Activated naive CD8-positive, alpha-beta T cell treated with anti-CD3 and anti-CD28 coated beads for 36 hours (primary cell): ENCODE data around the gene LRRC8A. TPM values are rescaled to one million over a fixed set of nuclear protein-coding genes. Genes with fewer than 3 reads are reported as not detected.

Experiments
- DNase-seq: peaks from one replicate; pipeline ENCODE4 v3.0.0; 2021
- H3K27ac Mint-ChIP-seq: one replicate; pipeline ENCODE4 v1.8.0; 2022; ENCODE audit warnings: mild to moderate bottlenecking, moderate library complexity, mixed read lengths
- H3K27me3 Mint-ChIP-seq: one replicate; pipeline ENCODE4 v1.8.0; 2022; ENCODE audit warnings: mild to moderate bottlenecking, mixed read lengths
- H3K36me3 Mint-ChIP-seq: one replicate; pipeline ENCODE4 v1.8.0; 2021; ENCODE audit warnings: mild to moderate bottlenecking, mixed read lengths
- H3K4me1 Mint-ChIP-seq: one replicate; pipeline ENCODE4 v1.8.0; 2021; ENCODE audit warnings: mixed read lengths
- H3K4me3 Mint-ChIP-seq: one replicate; pipeline ENCODE4 v1.8.0; 2022; ENCODE audit warnings: mild to moderate bottlenecking, moderate library complexity, mixed read lengths
- H3K9me3 Mint-ChIP-seq: one replicate; pipeline ENCODE4 v1.8.0; 2022; ENCODE audit warnings: mixed read lengths
- total RNA-seq, 2 experiments: library from RNA; stranded (reverse); gene quantifications; one replicate each; pipeline ENCODE4 v1.2.3, GENCODE V29; 2021

The LRRC8A gene
- total RNA-seq, 2 experiments from 2014 or later = 19.9 to 20.3 TPM

DNA sequence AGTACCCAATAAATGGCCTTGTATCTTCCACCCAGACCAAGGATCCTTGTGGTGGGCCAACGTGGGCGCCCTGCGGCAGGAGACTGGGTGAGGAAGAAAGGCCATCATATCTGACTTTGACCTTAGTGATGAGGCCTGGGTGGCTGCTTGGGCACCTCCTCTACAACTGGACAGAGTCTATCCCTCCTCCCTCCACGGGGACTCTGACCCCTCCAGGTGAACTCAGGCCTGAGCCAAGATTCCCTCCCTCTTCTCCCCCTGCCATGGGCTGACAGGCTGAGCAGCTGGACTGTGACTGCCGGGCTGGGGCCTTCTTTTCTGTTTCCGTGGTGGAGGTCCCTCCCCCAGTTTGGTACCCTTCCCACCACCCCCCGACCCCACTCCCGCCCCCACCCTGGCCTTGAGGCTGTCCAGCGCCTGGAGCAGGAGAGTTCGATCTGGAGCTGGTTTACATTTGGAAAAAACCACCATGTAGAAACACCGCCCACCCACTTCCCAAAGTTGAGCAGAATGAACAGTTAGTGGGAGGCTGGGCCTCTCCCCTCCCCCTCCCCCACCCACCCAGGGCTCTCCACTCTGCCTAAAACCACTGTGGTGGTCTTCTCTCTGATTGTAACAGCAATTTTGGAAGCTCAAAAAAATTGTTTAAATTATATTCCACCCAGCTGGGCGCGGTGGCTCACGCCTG is 37.6 kb downstream of the LRRC8A start:
- DNase-seq = no peak
- no peaks in the 10 kb centered on the region for H3K27me3 Mint-ChIP-seq
- H3K27ac Mint-ChIP-seq = no peak overlapping the region
- H3K36me3 Mint-ChIP-seq = no peaks in the 10 kb centered on the region
- no peaks in the 10 kb centered on the region for H3K9me3 Mint-ChIP-seq
- H3K4me3 Mint-ChIP-seq = no peak overlapping the region
- H3K4me1 Mint-ChIP-seq = peaks cover 6% of the 10 kb centered on the region

DNA sequence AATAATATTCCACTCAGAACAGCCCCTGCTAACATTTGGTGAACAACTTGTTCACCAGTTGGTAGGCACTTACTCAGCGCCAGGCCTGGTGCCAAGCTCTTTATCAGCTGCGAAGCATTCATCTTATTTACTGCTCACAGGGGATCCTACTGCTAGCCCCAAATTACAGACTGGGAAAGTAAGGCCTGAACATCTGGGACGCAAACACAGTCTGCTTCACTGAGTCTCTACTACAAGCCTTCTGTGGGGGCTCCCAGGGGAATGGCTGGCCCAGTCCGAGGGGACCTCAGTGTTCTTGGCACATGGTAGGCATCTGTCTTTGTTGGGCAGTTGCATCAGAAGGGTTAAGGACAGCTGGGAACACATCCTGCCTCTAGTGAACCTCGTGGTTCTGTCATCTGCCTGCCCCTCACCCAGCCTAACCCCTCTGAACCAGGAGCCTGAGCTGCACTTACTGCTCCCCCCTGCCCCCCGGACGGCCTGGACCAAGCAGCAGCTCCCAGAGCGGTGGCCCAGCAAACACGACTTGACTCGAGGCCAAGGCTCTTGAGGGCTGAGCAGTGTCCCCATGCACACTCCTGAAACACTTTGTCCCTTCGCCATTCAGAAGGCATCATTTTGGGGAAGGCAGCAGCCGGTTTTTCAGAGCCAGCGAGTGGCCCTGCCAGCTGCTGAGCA is 38.6 kb downstream of the LRRC8A start, which contains the start of gene PHYHD1:
Gene PHYHD1 (plus strand): TSS at position 602 of the 678 bp plus-strand sequence. CDS start 1,342 bp downstream, outside the sequence.
- no peak for DNase-seq
- Mint-ChIP-seq H3K4me1 (peaks cover 5% of the 10 kb centered on the region), H3K27me3 (no peaks in the 10 kb centered on the region), H3K4me3 (peak within 1 kb of the TSS; percentile 42), H3K9me3 (no peaks in the 10 kb centered on the region), H3K27ac (peak within 1 kb of the TSS; percentile 46), H3K36me3 (no peaks in the 10 kb centered on the region)

DNA sequence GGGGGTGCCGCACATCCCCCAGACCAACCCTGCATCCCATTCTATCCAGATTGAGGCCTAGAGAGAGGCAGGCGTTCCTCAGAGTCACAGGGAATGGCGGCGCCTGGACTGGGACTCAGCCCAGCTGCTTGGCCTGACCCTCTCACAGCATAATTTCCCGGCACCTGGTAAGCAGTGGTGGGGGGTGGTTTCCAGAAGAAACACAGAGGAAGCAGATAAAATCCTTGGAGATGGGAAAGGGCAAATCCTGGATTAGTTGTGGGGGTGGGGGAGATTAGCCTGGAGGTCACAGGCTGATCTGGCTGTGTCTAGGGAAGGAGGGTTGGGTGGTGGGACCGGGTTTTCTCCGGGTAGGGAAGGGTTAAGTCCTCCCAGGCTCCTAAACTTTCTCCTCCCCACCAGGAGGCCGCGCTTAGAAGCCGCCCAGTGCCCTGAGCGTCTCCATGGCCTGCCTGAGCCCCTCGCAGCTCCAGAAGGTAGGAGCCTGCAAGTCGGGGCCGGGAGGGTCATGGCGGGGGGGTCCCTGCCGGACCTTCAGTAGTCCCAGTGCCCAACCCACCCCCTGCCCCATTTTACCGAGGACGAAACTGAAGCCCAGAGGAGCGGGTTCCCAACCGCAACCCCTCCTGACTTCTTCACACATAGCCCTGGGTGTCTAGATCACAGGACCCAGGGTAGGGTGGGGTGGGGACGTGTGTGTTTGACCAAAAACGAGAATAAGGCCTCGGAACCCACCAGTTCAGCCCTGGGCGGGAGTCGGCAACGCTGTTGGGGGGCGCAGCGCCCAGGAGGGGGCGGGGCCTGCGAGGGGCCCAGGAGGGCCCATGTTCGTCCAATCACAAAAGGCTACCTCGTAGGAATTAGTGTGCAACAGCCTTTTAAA is 40.2 kb downstream of the LRRC8A start:
- Mint-ChIP-seq H3K4me3 (peak overlapping the region; percentile 42), H3K9me3 (no peaks in the 10 kb centered on the region), H3K27me3 (no peaks in the 10 kb centered on the region), H3K4me1 (peaks cover 9% of the 10 kb centered on the region), H3K36me3 (no peaks in the 10 kb centered on the region), H3K27ac (no peak overlapping the region)
- DNase-seq = peak; percentile 57

DNA sequence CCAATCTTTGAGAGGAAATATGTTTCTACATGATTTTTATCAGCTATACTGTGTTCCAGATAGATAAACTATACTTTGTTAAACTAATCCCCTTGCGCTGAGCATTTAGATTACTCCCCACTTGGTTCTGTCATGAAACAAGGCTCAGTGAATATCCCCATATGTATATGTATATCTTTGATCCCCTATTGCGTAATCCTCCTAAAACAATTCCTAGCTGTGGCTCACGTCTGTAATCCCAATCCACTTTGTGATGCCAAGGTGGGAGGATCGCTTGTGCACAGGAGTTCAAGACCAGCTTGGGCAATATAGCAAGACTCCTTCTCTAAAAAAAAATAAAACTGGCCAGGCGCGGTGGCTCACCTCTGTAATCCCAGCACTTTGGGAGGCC is 41.6 kb downstream of the LRRC8A start:
- Mint-ChIP-seq H3K27ac (no peak overlapping the region), H3K27me3 (no peaks in the 10 kb centered on the region), H3K4me3 (no peak overlapping the region), H3K9me3 (no peaks in the 10 kb centered on the region), H3K4me1 (peaks cover 13% of the 10 kb centered on the region), H3K36me3 (no peaks in the 10 kb centered on the region)
- DNase-seq = no peak

DNA sequence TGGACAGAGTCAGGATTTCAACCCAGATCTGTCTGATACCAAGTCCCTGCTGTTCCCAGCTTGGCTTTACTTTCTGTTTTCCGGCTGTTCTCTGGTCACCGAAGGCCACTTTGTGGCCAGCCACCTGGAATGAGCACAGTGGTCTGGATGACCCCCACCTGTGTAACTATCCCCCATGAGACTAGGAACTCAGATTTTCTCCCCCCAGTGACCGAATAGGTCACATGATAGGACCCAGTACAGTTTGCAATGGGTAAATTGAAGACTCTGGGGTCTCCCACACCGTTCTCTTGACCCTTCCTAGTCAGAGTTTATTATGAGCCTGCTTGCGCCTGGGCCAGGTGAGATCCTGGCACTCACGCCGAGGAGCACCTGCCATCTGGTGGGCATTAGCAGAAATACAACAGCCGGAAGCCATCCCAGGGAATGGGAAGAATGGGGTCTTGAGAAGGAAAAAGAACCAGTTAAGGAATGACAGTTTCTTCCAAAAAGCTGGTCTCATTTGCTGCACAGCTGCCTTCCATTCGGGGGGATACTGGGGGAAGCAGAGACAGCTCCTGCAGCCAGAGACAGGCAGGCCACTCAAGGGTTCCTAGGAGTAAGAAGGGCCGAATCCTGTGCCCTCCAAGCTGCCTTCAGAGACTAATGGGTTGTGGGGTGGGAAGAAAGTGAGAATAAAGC is 45.9 kb downstream of the LRRC8A start:
- Mint-ChIP-seq H3K27me3 (no peaks in the 10 kb centered on the region), H3K27ac (no peak overlapping the region), H3K4me1 (peaks cover 7% of the 10 kb centered on the region), H3K9me3 (no peaks in the 10 kb centered on the region), H3K36me3 (no peaks in the 10 kb centered on the region), H3K4me3 (no peak overlapping the region)
- DNase-seq = peak; percentile 28

DNA sequence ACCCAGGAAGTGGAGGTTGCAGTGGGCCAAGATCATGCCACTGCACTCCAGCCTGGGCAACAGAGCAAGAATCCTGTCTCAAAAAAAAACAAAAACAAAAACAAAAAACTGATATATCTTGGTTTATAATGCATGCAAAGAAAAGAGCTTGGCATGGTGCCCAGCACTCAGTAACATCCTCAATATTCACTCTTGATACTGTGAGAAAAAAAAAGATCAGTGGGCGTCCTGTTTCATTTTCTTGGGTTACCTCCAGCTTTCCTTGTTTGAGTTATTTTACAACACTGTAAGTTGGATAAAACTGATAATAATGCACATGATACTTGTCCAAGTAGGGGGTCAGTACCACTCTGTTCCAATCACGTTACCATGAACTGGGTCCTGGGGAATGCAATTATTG is 46.7 kb downstream of the LRRC8A start:
- Mint-ChIP-seq H3K9me3 (no peaks in the 10 kb centered on the region), H3K27ac (no peak overlapping the region), H3K4me3 (no peak overlapping the region), H3K27me3 (no peaks in the 10 kb centered on the region), H3K36me3 (no peaks in the 10 kb centered on the region), H3K4me1 (peaks cover 7% of the 10 kb centered on the region)
- DNase-seq = no peak

DNA sequence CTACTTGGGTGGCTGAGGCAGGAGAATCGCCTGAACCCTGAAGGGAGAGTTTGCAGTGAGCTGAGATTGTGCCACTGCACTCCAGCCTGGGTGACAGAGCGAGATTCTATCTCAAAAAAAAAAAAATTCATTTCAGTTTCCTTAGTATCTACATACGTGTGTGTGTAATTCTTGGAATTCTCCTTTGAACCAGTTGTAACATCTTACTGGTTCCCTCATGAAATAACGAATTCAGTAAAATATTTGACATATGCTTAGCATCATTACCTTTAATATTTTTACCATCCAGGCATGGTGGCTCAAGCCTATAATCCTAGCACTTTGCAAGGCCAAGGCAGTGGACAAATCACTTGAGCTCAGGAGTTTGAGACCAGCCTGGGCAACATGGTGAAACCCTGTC is 47.6 kb downstream of the LRRC8A start:
- no peaks in the 10 kb centered on the region for H3K9me3 Mint-ChIP-seq
- H3K27ac Mint-ChIP-seq = no peak overlapping the region
- no peak for DNase-seq
- no peaks in the 10 kb centered on the region for H3K27me3 Mint-ChIP-seq
- H3K4me3 Mint-ChIP-seq = no peak overlapping the region
- H3K4me1 Mint-ChIP-seq = peaks cover 7% of the 10 kb centered on the region
- no peaks in the 10 kb centered on the region for H3K36me3 Mint-ChIP-seq

DNA sequence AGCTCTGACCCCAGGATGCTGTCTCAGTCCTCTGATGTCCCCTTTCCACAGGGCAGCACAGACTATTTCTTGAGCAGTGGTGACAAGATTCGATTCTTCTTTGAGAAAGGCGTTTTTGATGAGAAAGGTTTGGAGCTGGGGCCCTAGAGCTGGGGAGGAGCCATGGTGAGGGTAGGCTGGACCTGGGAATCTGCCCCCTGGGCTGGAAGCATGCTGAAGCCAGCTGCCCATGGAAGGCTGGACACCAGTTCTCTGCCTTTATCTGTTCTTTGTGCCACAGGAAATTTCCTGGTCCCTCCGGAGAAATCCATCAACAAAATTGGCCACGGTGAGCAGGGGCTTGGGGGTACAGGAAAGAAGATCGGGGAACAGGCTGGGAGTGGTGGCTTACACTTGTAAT is 51.8 kb downstream of the LRRC8A start:
- no peak overlapping the region for H3K4me3 Mint-ChIP-seq
- no peaks in the 10 kb centered on the region for H3K27me3 Mint-ChIP-seq
- H3K27ac Mint-ChIP-seq = no peak overlapping the region
- H3K9me3 Mint-ChIP-seq = no peaks in the 10 kb centered on the region
- H3K4me1 Mint-ChIP-seq = no peaks in the 10 kb centered on the region
- DNase-seq = no peak
- no peaks in the 10 kb centered on the region for H3K36me3 Mint-ChIP-seq

DNA sequence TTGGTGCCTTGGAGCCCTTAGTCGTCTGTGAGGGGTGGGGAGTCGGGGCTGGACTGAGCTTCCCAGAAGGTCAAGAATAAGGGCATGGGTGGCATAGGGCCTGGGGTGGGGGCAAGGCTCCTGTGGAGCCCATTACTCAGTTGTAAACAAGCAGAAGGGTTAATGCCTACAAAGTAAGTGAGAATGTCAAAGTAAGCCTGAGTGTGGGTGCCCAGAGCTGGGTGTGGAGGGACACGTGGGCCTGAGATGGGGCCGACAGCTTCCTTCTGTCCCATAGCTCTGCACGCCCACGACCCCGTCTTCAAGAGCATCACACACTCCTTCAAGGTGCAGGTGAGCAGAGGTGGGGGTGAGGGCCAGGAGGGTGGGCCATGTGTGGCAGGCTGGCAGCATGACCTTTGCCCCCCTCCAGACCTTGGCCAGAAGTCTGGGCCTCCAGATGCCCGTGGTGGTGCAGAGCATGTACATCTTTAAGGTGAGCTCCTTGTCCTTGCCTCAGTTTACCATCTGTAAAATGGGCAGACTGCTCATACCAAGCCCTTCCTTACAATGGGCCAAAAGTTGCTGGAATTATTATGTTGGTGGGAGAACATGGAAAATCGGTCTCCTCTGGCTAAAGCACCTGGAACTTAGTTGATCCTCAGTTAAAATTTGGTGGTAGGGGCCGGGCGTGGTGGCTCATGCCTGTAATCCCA is 54.4 kb downstream of the LRRC8A start:
- Mint-ChIP-seq H3K4me3 (no peak overlapping the region), H3K4me1 (no peaks in the 10 kb centered on the region), H3K9me3 (no peaks in the 10 kb centered on the region), H3K27me3 (no peaks in the 10 kb centered on the region), H3K27ac (no peak overlapping the region), H3K36me3 (no peaks in the 10 kb centered on the region)
- no peak for DNase-seq

DNA sequence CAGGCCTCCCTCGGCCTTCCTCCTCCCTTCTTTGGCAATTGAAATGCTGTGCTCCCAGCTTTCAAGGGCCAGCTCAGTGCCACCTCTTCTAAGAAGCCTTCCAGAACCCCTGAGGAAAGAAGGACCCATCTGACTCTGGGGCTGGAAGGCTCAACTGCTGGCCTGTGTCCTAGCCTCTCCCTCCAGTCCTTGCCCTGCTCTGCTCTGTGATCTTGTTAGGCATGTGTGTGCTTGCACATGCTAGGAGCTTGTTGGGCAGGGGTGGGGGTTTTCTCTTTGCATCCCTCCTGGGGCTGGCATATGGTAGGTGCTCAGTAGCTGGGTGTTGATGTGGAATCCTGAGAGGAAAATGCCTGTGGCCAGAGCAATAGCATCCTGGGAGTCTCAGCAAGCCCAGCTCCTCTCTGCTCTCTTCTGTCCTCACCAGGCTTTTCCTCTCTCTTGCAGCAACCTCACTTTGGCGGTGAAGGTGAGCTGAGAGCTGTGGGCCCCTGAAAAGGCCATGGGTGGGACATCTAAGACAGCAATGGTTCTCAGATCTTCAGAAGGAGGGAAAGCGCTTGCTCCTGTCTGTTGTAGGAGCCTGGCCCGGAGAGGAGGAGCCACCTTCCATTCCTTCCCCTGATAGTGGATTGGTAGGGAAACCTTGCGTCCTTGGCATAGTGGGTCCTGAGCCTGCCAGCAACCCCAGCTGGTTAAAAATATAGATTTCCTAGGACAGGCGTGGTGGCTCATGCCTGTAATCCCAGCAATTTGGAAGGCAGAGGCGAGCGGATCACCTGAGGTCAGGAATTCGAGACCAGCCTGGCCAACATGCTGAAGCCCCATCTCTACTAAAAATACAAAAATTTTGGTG is 55.6 kb downstream of the LRRC8A start:
- H3K4me1 Mint-ChIP-seq = no peaks in the 10 kb centered on the region
- no peaks in the 10 kb centered on the region for H3K27me3 Mint-ChIP-seq
- H3K9me3 Mint-ChIP-seq = no peaks in the 10 kb centered on the region
- no peak for DNase-seq
- H3K4me3 Mint-ChIP-seq = no peak overlapping the region
- no peaks in the 10 kb centered on the region for H3K36me3 Mint-ChIP-seq
- H3K27ac Mint-ChIP-seq = no peak overlapping the region

DNA sequence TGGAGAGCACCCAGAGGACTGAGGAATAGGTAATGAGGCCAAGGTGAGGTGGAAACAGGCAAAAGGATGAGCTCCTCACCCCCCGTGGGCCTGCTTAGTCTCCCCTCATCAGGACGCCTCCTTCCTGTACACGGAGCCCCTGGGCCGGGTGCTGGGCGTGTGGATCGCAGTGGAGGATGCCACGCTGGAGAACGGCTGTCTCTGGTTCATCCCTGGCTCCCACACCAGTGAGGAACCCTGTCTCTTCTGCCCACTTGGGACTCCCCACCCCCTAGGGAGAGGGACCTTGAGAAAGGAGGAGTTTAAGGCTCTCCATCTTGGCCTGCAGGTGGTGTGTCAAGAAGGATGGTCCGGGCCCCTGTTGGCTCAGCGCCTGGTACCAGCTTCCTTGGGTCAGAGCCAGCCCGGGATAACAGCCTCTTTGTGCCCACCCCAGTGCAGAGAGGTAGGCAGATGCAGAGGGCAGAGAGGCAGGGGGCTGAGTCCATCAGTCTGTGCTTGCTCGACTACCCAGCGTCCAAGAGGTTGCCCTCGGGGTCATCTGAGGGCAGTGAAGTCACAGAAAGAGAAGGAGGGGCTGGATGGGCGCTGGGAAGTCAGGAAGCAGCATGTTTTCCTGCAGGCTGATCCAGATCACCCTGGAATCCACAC is 58.5 kb downstream of the LRRC8A start:
- Mint-ChIP-seq H3K27ac (no peak overlapping the region), H3K36me3 (peaks cover 2% of the 10 kb centered on the region), H3K4me3 (no peak overlapping the region), H3K9me3 (no peaks in the 10 kb centered on the region), H3K27me3 (no peaks in the 10 kb centered on the region), H3K4me1 (no peaks in the 10 kb centered on the region)
- no peak for DNase-seq

DNA sequence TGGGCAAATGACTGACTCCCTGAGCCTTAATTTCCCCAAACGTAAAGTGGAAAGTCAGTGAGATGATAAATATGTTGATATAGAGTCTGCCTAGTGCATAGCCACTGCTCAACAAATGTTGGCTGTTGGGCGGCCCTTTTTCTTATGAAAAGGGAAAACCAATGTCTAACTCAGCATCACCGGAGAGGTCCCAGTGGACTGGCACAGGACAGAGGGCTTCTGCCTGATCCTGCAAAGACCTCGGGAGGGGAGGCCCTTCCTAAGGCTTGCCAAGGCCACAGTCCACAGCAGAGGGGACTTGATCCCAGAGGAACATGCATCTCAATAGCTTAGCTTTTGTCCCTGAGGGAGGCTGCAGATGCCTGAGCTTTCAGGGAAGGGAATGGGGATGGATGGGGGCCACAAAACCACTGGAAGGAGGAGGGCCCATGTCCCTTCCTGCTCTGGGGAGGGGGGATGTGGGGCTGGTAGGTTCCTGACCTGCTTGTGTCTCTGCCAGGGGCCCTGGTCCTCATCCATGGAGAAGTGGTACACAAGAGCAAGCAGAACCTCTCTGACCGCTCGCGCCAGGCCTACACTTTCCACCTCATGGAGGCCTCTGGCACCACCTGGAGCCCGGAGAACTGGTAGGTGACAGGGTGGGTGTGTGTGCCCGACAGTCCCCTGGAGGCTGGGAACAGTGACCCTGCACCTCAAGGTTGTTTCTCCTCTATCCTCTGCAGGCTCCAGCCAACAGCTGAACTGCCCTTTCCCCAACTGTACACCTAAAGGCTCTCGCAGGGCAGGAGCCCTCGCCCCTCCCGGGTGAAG is 59.2 kb downstream of the LRRC8A start:
- Mint-ChIP-seq H3K36me3 (peaks cover 9% of the 10 kb centered on the region), H3K9me3 (no peaks in the 10 kb centered on the region), H3K4me3 (no peak overlapping the region), H3K27ac (no peak overlapping the region), H3K27me3 (no peaks in the 10 kb centered on the region), H3K4me1 (peaks cover 5% of the 10 kb centered on the region)
- no peak for DNase-seq
